Activated T-helper 2 cell treated with anti-CD3 and anti-CD28 coated beads, Interferon-gamma antibody, Interleukin-2, Interleukin-4, amounts not matched to agents 10 μg/mL and 5 μg/mL and 100 μg/mL, durations not matched to agents 14 hours and 24 hours and 36 hours (primary cell): ENCODE results near the gene ACOXL. TPM values are rescaled to one million over a fixed set of nuclear protein-coding genes. Genes with fewer than 3 reads are reported as not detected.

Experiments used
- DNase-seq: peaks from one replicate; pipeline ENCODE4 v3.0.0; 2021; ENCODE audit warnings: low spot score
- H3K27ac Mint-ChIP-seq: one replicate; pipeline ENCODE4 v1.8.0; 2021; ENCODE audit warnings: mixed read lengths
- H3K27me3 Mint-ChIP-seq: one replicate; pipeline ENCODE4 v1.8.0; 2021; ENCODE audit warnings: low read depth, mixed read lengths
- H3K36me3 Mint-ChIP-seq: one replicate; pipeline ENCODE4 v1.8.0; 2021; ENCODE audit warnings: low read depth, mixed read lengths
- H3K4me1 Mint-ChIP-seq: one replicate; pipeline ENCODE4 v1.8.0; 2021; ENCODE audit warnings: low read depth, mixed read lengths
- H3K4me3 Mint-ChIP-seq: one replicate; pipeline ENCODE4 v1.8.0; 2021; ENCODE audit warnings: low read depth, mild to moderate bottlenecking, moderate library complexity, mixed read lengths
- H3K9me3 Mint-ChIP-seq: one replicate; pipeline ENCODE4 v1.8.0; 2021; ENCODE audit warnings: mixed read lengths
- intact Hi-C: fragments of 100-400 bp; cut with micrococcal nuclease; formaldehyde crosslinking; loops from one replicate; pipeline ENCODE4 v1.15.1; 2023
- total RNA-seq: library from RNA; stranded (reverse); gene quantifications from 2 replicates; pipeline ENCODE4 v1.2.3, GENCODE V29; 2022

Gene ACOXL
- total RNA-seq, 1 donor from 2014 or later: 1.6 TPM

- DNase-seq: no peak
- no peaks in the 10 kb centered on the region for H3K9me3 Mint-ChIP-seq
- intact Hi-C loops: no loop called here
- peaks cover 5% of the 10 kb centered on the region for H3K4me1 Mint-ChIP-seq
- peaks cover 29% of the 10 kb centered on the region for H3K27me3 Mint-ChIP-seq
- H3K27ac Mint-ChIP-seq: no peak overlapping the region
- no peaks in the 10 kb centered on the region for H3K36me3 Mint-ChIP-seq
- H3K4me3 Mint-ChIP-seq: no peak overlapping the region
Observed at GRCh38 chr2:110726285-110726684, 6.1 kb upstream of the ACOXL start.

- intact Hi-C loops: no loop called here
- Mint-ChIP-seq H3K4me3 (no peak overlapping the region), H3K4me1 (peaks cover 9% of the 10 kb centered on the region), H3K27me3 (peaks cover 40% of the 10 kb centered on the region), H3K36me3 (no peaks in the 10 kb centered on the region), H3K27ac (no peak overlapping the region), H3K9me3 (no peaks in the 10 kb centered on the region)
- no peak for DNase-seq
Observed at GRCh38 chr2:110727923-110728322, 4.5 kb upstream of the ACOXL start.

GRCh38 chr2:110729106-110729505, 3.3 kb upstream of the ACOXL start:
- no peak overlapping the region for H3K4me3 Mint-ChIP-seq
- H3K9me3 Mint-ChIP-seq: no peaks in the 10 kb centered on the region
- H3K27me3 Mint-ChIP-seq: peaks cover 45% of the 10 kb centered on the region
- no peak overlapping the region for H3K27ac Mint-ChIP-seq
- no peak for DNase-seq
- H3K4me1 Mint-ChIP-seq: peaks cover 14% of the 10 kb centered on the region
- no peaks in the 10 kb centered on the region for H3K36me3 Mint-ChIP-seq
- intact Hi-C loops: no loop called here

- peaks cover 14% of the 10 kb centered on the region for H3K4me1 Mint-ChIP-seq
- H3K9me3 Mint-ChIP-seq: no peaks in the 10 kb centered on the region
Observed at GRCh38 chr2:110731064-110731463, 1.3 kb upstream of the ACOXL start.

GRCh38 chr2:110735366-110735765, 3.0 kb downstream of the ACOXL start:
- peaks cover 10% of the 10 kb centered on the region for H3K36me3 Mint-ChIP-seq
- intact Hi-C loops: no loop called here
- peaks cover 7% of the 10 kb centered on the region for H3K9me3 Mint-ChIP-seq
- H3K27me3 Mint-ChIP-seq: peaks cover 64% of the 10 kb centered on the region
- H3K4me3 Mint-ChIP-seq: no peak overlapping the region
- no peak overlapping the region for H3K27ac Mint-ChIP-seq
- peaks cover 13% of the 10 kb centered on the region for H3K4me1 Mint-ChIP-seq
- no peak for DNase-seq

More at GRCh38 chr2:110731064-110731463, 1.3 kb upstream of the ACOXL start:
- peaks cover 2% of the 10 kb centered on the region for H3K36me3 Mint-ChIP-seq
- no peak for DNase-seq
- H3K27ac Mint-ChIP-seq: no peak overlapping the region
- H3K27me3 Mint-ChIP-seq: peaks cover 59% of the 10 kb centered on the region
- intact Hi-C loops: no loop called here
- H3K4me3 Mint-ChIP-seq: peak overlapping the region; percentile 61

GRCh38 chr2:110737783-110738182, 5.4 kb downstream of the ACOXL start:
- H3K4me3 Mint-ChIP-seq: no peak overlapping the region
- peaks cover 10% of the 10 kb centered on the region for H3K36me3 Mint-ChIP-seq

GRCh38 chr2:110740747-110741349, 8.5 kb downstream of the ACOXL start:
- Mint-ChIP-seq H3K27me3 (peaks cover 23% of the 10 kb centered on the region), H3K36me3 (peaks cover 10% of the 10 kb centered on the region), H3K27ac (no peak overlapping the region), H3K4me3 (no peak overlapping the region), H3K9me3 (peaks cover 7% of the 10 kb centered on the region), H3K4me1 (peaks cover 44% of the 10 kb centered on the region)
- DNase-seq: no peak
- intact Hi-C loops: no loop called here

More at GRCh38 chr2:110737783-110738182, 5.4 kb downstream of the ACOXL start:
- Mint-ChIP-seq H3K4me1 (peaks cover 33% of the 10 kb centered on the region), H3K9me3 (peaks cover 7% of the 10 kb centered on the region), H3K27ac (no peak overlapping the region), H3K27me3 (peaks cover 45% of the 10 kb centered on the region)
- DNase-seq: no peak
- intact Hi-C loops: no loop called here

GRCh38 chr2:110741491-110741980, 9.2 kb downstream of the ACOXL start:
- intact Hi-C loops: no loop called here
- Mint-ChIP-seq H3K4me3 (peak overlapping the region; percentile 27), H3K27me3 (peaks cover 17% of the 10 kb centered on the region), H3K27ac (peak overlapping the region; percentile 65), H3K9me3 (peaks cover 7% of the 10 kb centered on the region), H3K36me3 (peaks cover 6% of the 10 kb centered on the region), H3K4me1 (peaks cover 51% of the 10 kb centered on the region)
- DNase-seq: no peak

- Mint-ChIP-seq H3K27ac (peak overlapping the region; percentile 18), H3K36me3 (peaks cover 6% of the 10 kb centered on the region), H3K9me3 (peaks cover 7% of the 10 kb centered on the region)
Observed at GRCh38 chr2:110742412-110742811, 10.0 kb downstream of the ACOXL start.

GRCh38 chr2:110743600-110743999, 11.2 kb downstream of the ACOXL start:
- Mint-ChIP-seq H3K27me3 (peaks cover 9% of the 10 kb centered on the region), H3K4me3 (no peak overlapping the region), H3K9me3 (peaks cover 6% of the 10 kb centered on the region), H3K36me3 (peaks cover 5% of the 10 kb centered on the region), H3K27ac (no peak overlapping the region), H3K4me1 (peaks cover 69% of the 10 kb centered on the region)
- no peak for DNase-seq
- intact Hi-C loops: no loop called here

More at GRCh38 chr2:110742412-110742811, 10.0 kb downstream of the ACOXL start:
- intact Hi-C loops: no loop called here
- peaks cover 58% of the 10 kb centered on the region for H3K4me1 Mint-ChIP-seq
- H3K27me3 Mint-ChIP-seq: peaks cover 11% of the 10 kb centered on the region
- H3K4me3 Mint-ChIP-seq: no peak overlapping the region
- no peak for DNase-seq

- Mint-ChIP-seq H3K4me3 (no peak overlapping the region), H3K27ac (no peak overlapping the region), H3K4me1 (peaks cover 76% of the 10 kb centered on the region), H3K36me3 (no peaks in the 10 kb centered on the region), H3K9me3 (no peaks in the 10 kb centered on the region), H3K27me3 (peaks cover 4% of the 10 kb centered on the region)
- intact Hi-C loops: no loop called here
- no peak for DNase-seq
Observed at GRCh38 chr2:110744429-110744828, 12.1 kb downstream of the ACOXL start.

GRCh38 chr2:110745048-110745447, 12.7 kb downstream of the ACOXL start:
- Mint-ChIP-seq H3K9me3 (no peaks in the 10 kb centered on the region), H3K27ac (no peak overlapping the region), H3K4me3 (no peak overlapping the region), H3K4me1 (peaks cover 80% of the 10 kb centered on the region), H3K36me3 (no peaks in the 10 kb centered on the region), H3K27me3 (peaks cover 6% of the 10 kb centered on the region)
- intact Hi-C loops: loop anchor here (5.0 kb wide), 2 partner anchors 112 to 137 kb away; no protein-coding TSS in a partner anchor
- no peak for DNase-seq

GRCh38 chr2:110746586-110747521, 14.5 kb downstream of the ACOXL start:
- no peak for DNase-seq
- Mint-ChIP-seq H3K4me3 (no peak overlapping the region), H3K4me1 (peaks cover 68% of the 10 kb centered on the region), H3K9me3 (no peaks in the 10 kb centered on the region), H3K36me3 (no peaks in the 10 kb centered on the region), H3K27me3 (peaks cover 10% of the 10 kb centered on the region), H3K27ac (no peak overlapping the region)
- intact Hi-C loops: loop anchor here (5.0 kb wide), 2 partner anchors 110 to 135 kb away; no protein-coding TSS in a partner anchor
